ENCODE results near the gene CACNA1S. TPM values are rescaled to one million over a fixed set of nuclear protein-coding genes. Genes with fewer than 3 reads are reported as not detected.

Gene CACNA1S
- polyA plus RNA-seq, 1 donor from 2014 or later, result not detected

GRCh38 chr1:201131398-201131797, 19.2 kb upstream of the CACNA1S start:
- H3K27ac Mint-ChIP-seq, result no peak overlapping the region
- peaks cover 0 to 3% (median 0%) of the 10 kb centered on the region in 3 donors for H3K9me3 Mint-ChIP-seq
- peaks cover 11% of the 10 kb centered on the region for H3K36me3 Mint-ChIP-seq
- H3K4me1 Mint-ChIP-seq, result no peaks in the 10 kb centered on the region
- no peak overlapping the region for H3K4me3 Mint-ChIP-seq
- peaks cover 1% of the 10 kb centered on the region for H3K27me3 Mint-ChIP-seq

- H3K4me1 Mint-ChIP-seq, result no peaks in the 10 kb centered on the region
- H3K9me3 Mint-ChIP-seq, result peaks cover 0 to 3% (median 0%) of the 10 kb centered on the region in 3 donors
- peaks cover 8% of the 10 kb centered on the region for H3K36me3 Mint-ChIP-seq
- H3K4me3 Mint-ChIP-seq, result no peak overlapping the region
- peaks cover 4% of the 10 kb centered on the region for H3K27me3 Mint-ChIP-seq
- no peak overlapping the region for H3K27ac Mint-ChIP-seq
These were observed 16.7 kb upstream of the CACNA1S start for GRCh38 chr1:201128962-201129361.

GRCh38 chr1:201128476-201128875, 16.2 kb upstream of the CACNA1S start:
- Mint-ChIP-seq H3K27ac (no peak overlapping the region), H3K27me3 (peaks cover 4% of the 10 kb centered on the region), H3K4me3 (no peak overlapping the region), H3K9me3 (peaks cover 0 to 3% (median 0%) of the 10 kb centered on the region in 3 donors), H3K4me1 (no peaks in the 10 kb centered on the region), H3K36me3 (peaks cover 8% of the 10 kb centered on the region)

GRCh38 chr1:201127755-201128455, 15.7 kb upstream of the CACNA1S start:
- Mint-ChIP-seq H3K9me3 (peaks cover 0 to 3% (median 0%) of the 10 kb centered on the region in 3 donors), H3K36me3 (peaks cover 7% of the 10 kb centered on the region), H3K4me1 (no peaks in the 10 kb centered on the region), H3K27me3 (peaks cover 4% of the 10 kb centered on the region), H3K27ac (no peak overlapping the region), H3K4me3 (no peak overlapping the region)

GRCh38 chr1:201126832-201127754, 14.9 kb upstream of the CACNA1S start, which contains the start of gene ASCL5:
Gene ASCL5, minus strand, starts transcription at chr1:201127184. Its CDS starts 11,812 bp downstream, at chr1:201115372.
- no peak within 1 kb of the TSS for H3K27ac Mint-ChIP-seq
- no peak within 1 kb of the TSS for H3K4me3 Mint-ChIP-seq
- no peaks in the 10 kb centered on the region for H3K9me3 Mint-ChIP-seq
- peaks cover 4% of the 10 kb centered on the region for H3K36me3 Mint-ChIP-seq
- H3K27me3 Mint-ChIP-seq, result peaks cover 4% of the 10 kb centered on the region
- H3K4me1 Mint-ChIP-seq, result no peaks in the 10 kb centered on the region

- no peak overlapping the region for H3K27ac Mint-ChIP-seq
- H3K4me3 Mint-ChIP-seq, result no peak overlapping the region
- peaks cover 4% of the 10 kb centered on the region for H3K36me3 Mint-ChIP-seq
- no peaks in the 10 kb centered on the region for H3K9me3 Mint-ChIP-seq
- peaks cover 7% of the 10 kb centered on the region for H3K27me3 Mint-ChIP-seq
- H3K4me1 Mint-ChIP-seq, result no peaks in the 10 kb centered on the region
These were observed 14.2 kb upstream of the CACNA1S start for GRCh38 chr1:201126463-201126831.

- Mint-ChIP-seq H3K4me3 (no peak overlapping the region), H3K27ac (no peak overlapping the region), H3K27me3 (peaks cover 9% of the 10 kb centered on the region), H3K36me3 (peaks cover 4% of the 10 kb centered on the region), H3K4me1 (no peaks in the 10 kb centered on the region), H3K9me3 (no peaks in the 10 kb centered on the region)
These were observed 13.6 kb upstream of the CACNA1S start for GRCh38 chr1:201125800-201126199.

GRCh38 chr1:201125019-201125418, 12.8 kb upstream of the CACNA1S start:
- no peak overlapping the region for H3K27ac Mint-ChIP-seq
- no peak overlapping the region for H3K4me3 Mint-ChIP-seq
- H3K4me1 Mint-ChIP-seq, result peaks cover 0 to 1% (median 0%) of the 10 kb centered on the region in 3 donors
- H3K9me3 Mint-ChIP-seq, result no peaks in the 10 kb centered on the region
- H3K36me3 Mint-ChIP-seq, result peaks cover under 1% of the 10 kb centered on the region
- peaks cover 9% of the 10 kb centered on the region for H3K27me3 Mint-ChIP-seq

- Mint-ChIP-seq H3K4me1 (peaks cover 0 to 6% (median 1%) of the 10 kb centered on the region in 3 donors), H3K36me3 (no peaks in the 10 kb centered on the region), H3K4me3 (no peak overlapping the region), H3K9me3 (no peaks in the 10 kb centered on the region), H3K27ac (no peak overlapping the region), H3K27me3 (peaks cover 11% of the 10 kb centered on the region)
These were observed 11.6 kb upstream of the CACNA1S start for GRCh38 chr1:201123866-201124265.

GRCh38 chr1:201122321-201122957, 10.2 kb upstream of the CACNA1S start:
- Mint-ChIP-seq H3K4me1 (peaks cover 0 to 6% (median 1%) of the 10 kb centered on the region in 3 donors), H3K27me3 (peaks cover 12% of the 10 kb centered on the region), H3K27ac (no peak overlapping the region), H3K36me3 (no peaks in the 10 kb centered on the region), H3K4me3 (no peak overlapping the region), H3K9me3 (no peaks in the 10 kb centered on the region)

GRCh38 chr1:201119206-201120197, 7.3 kb upstream of the CACNA1S start:
- H3K27ac Mint-ChIP-seq, result no peak overlapping the region
- no peaks in the 10 kb centered on the region for H3K9me3 Mint-ChIP-seq
- peaks cover under 1 to 6% (median 1%) of the 10 kb centered on the region in 3 donors for H3K4me1 Mint-ChIP-seq
- no peaks in the 10 kb centered on the region for H3K36me3 Mint-ChIP-seq
- H3K27me3 Mint-ChIP-seq, result peaks cover 23% of the 10 kb centered on the region
- H3K4me3 Mint-ChIP-seq, result peak overlapping the region in 1 of 4 donors; percentile 45

- H3K4me3 Mint-ChIP-seq, result peak overlapping the region in 3 of 4 donors; percentile 44 to 82 (median 67)
- peaks cover 34% of the 10 kb centered on the region for H3K27me3 Mint-ChIP-seq
- peak overlapping the region in 1 of 3 donors; percentile 71 for H3K27ac Mint-ChIP-seq
These were observed 3.9 kb upstream of the CACNA1S start for GRCh38 chr1:201116091-201116490.

GRCh38 chr1:201115390-201115937, 3.2 kb upstream of the CACNA1S start:
- peaks cover 3 to 8% (median 7%) of the 10 kb centered on the region in 3 donors for H3K4me1 Mint-ChIP-seq
- H3K4me3 Mint-ChIP-seq, result peak overlapping the region; percentile 17 to 82 (median 56)
- no peak overlapping the region for H3K27ac Mint-ChIP-seq
- H3K9me3 Mint-ChIP-seq, result no peaks in the 10 kb centered on the region
- H3K27me3 Mint-ChIP-seq, result peaks cover 34% of the 10 kb centered on the region
- peaks cover 2% of the 10 kb centered on the region for H3K36me3 Mint-ChIP-seq

More at GRCh38 chr1:201116091-201116490, 3.9 kb upstream of the CACNA1S start:
- Mint-ChIP-seq H3K4me1 (peaks cover 3 to 8% (median 7%) of the 10 kb centered on the region in 3 donors), H3K9me3 (no peaks in the 10 kb centered on the region), H3K36me3 (peaks cover 2% of the 10 kb centered on the region)

All from IgD-negative memory B cell (primary cell).